RKO (cell line): ENCODE measurements around the gene ID1.
"Not testable (repeated sequence)": the region's sequence is repeated elsewhere in the genome, so short reads cannot be mapped to it uniquely, and the experiment has no call there.

Experiments used
- DNase-seq: peaks from one replicate; pipeline ENCODE4 v3.0.0-alpha.2; 2016; ENCODE audit warnings: low spot score

Gene ID1

GRCh38 chr20:31638317-31638716 is 33.2 kb downstream of the ID1 start:
- DNase-seq: no peak

- no peak for DNase-seq
These were observed 33.7 kb downstream of the ID1 start for GRCh38 chr20:31638816-31639215.

DNA sequence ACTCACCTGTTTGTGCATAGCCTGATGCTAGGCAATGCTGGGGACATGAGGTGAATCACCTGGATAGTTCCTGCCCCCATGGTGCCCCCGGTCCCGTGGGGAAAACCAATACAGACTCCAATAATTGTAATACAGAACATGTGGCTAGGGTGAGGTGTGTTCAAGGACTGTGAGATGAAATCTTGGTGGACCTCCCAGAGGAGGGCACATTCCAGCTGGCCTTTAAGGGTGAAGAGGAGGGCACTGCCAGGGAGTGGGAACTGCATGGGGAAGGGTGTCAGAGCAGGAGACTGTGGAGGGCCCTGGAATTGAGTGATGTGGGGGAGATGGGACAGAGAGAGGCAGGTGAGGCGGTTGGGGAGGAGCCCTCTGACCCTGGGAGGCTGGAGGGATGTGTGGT is 35.2 kb downstream of the ID1 start:
- no peak for DNase-seq

DNA sequence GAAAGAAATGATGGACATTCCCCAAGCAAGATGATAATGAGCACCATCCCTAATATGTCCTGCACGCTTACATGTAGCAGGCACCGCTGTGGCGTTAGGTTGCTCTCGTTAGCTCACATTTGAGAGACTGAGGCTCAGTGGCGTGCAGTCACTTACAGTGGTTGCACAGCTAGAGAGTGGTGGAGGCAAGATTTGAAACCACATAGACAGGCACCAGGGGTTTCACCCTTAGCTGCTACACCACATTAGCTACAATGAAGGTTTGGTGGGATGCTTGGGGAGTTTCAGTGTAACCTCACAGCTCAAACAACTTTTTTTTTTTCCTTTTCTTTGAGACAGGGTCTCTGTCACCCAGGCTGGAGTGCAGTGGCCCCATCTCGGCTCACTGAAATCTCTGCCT is 36.3 kb downstream of the ID1 start:
- no peak for DNase-seq

DNA sequence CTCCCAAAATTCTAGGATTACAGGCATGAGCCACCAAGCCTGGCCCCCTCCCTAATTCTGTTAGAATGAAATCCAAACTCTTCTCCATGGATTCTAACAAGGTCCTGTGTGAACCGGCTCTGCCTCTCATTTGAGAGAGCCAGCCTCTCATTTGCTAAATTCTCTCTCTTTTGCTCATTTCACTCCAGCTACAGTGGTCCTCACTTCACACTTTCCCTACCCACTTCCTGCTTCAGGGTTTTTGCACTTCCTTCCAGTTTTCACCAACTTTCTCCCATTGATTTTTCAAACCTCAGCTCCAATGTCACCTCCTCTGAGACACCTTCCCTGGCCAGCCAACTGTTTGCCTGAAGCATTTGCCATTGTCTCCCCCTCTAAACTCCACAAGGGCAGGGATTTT is 37.7 kb downstream of the ID1 start:
- no peak for DNase-seq

- no peak for DNase-seq
These were observed 38.4 kb downstream of the ID1 start for GRCh38 chr20:31643522-31643921.

DNA sequence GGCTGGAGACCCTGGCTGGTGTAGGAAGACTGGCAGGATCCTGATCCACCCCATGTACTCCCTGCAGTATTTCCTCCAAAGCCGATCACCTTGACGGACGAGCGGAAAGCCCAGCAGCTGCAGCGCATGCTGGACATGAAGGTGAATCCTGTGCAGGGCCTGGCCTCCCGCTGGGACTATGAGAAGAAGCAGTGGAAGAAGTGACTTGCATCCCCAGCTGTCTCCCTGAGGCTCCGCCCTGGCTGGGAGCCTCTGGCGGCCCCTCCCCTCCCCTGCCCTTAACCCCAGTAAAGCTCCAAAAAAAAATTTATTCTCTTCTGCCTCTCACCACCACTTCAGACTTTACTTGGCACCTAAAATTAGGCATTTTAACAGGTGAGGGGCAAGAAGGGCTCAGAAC is 39.6 kb downstream of the ID1 start:
- no peak for DNase-seq

- not testable (repeated sequence) for DNase-seq
These were observed 43.0 kb downstream of the ID1 start for GRCh38 chr20:31648104-31648503.

DNA sequence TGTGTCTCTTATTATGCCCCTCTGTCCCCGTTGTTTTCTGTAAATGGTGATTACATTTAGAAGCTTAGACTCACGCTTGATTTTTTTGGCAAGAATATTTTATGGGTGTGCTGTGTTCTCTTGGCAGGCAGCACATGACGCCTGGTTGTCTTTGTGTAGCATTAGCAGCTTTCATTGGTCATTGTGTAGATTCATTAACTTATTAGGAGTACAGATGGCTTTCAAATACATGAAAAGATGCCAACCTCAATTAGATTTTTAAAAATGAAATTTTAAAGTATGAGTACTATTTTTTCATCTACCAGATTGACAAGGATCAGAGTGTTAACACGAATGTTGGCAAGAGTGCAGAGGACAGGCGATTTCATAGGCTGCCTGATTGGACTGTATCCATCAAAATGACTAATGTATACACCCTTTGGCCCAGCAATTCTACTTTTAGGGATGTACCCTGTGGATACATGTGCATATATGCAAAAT is 47.9 kb downstream of the ID1 start:
- no peak for DNase-seq

DNA sequence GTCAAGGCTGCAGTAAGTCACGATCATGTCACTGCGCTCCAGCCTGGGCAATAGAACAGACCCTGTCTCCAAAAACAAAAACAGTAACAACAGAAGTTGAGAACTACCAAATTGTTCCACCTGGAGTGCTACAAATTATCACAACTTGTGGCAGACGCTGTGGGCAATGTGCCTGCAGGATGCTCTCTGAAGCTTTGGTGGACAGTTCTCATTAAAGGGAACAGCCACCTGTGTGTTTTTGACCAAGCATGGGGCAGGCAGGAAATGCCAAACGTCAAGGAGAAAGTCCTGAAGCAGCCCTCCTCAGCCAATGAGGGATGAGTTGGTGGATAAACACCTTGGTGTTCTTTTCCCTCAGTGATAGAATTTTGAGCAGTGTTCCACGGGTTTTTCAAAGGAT is 48.5 kb downstream of the ID1 start:
- DNase-seq: no peak

GRCh38 chr20:31654534-31654933 is 49.4 kb downstream of the ID1 start:
- DNase-seq: no peak
